OCI-LY1 (cell line): ENCODE results near the gene TMEM247.

Experiments
- EZH2 ChIP-seq: fragments of 200-600 bp; sonication (generic), shearing (Covaris generic); IDR thresholded peaks from 2 replicates; pipeline ENCODE4 v1.8.0; 2017; ENCODE audit warnings: borderline replicate concordance, mixed run types, mild to moderate bottlenecking, antibody characterized with exemption, low read length, moderate library complexity, mixed read lengths
- TF ChIP-seq, protein P1 (sequence below): fragments of 200-600 bp; sonication (generic), shearing (Covaris generic); IDR thresholded peaks from 2 replicates; pipeline ENCODE4 v1.5.1; 2017; ENCODE audit warnings: mild to moderate bottlenecking, antibody characterized with exemption, low read length, moderate library complexity, mixed read lengths

DNA sequence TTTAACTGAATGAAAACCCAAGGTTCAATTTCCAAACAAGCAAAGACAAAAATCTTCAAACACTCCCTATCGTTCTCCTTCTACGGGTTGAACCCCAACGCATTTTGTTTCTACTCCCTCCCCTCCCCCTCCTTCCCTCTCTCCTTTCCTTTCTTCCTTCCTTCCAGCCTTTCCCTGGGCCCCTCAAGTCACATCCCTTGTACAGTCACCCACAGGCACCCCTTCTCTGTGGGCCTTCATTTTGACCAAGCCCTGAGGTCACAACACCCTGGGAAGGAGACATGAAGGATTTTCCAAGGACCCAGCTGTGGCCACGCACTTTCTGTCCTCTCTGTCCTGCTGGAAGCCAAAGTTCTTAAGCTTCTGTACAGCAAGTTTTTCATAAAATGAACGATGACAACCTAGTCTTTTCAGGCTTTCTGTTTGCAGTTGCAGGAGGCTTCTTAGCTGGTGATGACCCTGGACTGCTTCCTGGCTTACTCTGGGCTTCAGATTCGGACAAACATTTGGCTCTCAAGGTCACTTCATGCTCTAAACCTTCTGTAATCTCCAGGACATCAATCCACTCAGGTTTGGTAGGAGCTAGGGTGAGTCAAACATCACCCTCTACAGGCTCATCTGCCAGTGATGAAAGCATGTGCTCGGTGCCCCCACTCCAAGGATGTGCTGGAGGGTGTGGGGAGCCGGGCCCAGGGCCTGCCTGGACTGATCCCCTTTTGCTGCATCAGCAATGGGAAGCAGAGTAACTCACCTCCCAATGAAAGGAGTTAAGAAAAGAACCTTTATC lies 25.5 kb downstream of the TMEM247 start:
- TF ChIP-seq, protein P1, sequence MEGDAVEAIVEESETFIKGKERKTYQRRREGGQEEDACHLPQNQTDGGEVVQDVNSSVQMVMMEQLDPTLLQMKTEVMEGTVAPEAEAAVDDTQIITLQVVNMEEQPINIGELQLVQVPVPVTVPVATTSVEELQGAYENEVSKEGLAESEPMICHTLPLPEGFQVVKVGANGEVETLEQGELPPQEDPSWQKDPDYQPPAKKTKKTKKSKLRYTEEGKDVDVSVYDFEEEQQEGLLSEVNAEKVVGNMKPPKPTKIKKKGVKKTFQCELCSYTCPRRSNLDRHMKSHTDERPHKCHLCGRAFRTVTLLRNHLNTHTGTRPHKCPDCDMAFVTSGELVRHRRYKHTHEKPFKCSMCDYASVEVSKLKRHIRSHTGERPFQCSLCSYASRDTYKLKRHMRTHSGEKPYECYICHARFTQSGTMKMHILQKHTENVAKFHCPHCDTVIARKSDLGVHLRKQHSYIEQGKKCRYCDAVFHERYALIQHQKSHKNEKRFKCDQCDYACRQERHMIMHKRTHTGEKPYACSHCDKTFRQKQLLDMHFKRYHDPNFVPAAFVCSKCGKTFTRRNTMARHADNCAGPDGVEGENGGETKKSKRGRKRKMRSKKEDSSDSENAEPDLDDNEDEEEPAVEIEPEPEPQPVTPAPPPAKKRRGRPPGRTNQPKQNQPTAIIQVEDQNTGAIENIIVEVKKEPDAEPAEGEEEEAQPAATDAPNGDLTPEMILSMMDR, result no peak
- TF ChIP-seq EZH2, result no peak
